CD8-positive, alpha-beta memory T cell (primary cell): ENCODE measurements around the gene MSANTD2. TPM values are rescaled to one million over a fixed set of nuclear protein-coding genes. Genes with fewer than 3 reads are reported as not detected.
A peak's percentile ranks its signal among the peaks of the same experiment; 100 is the strongest.

Source experiments
- CTCF ChIA-PET: fragments of 350-600 bp; sonication (Branson Sonifier 250); formaldehyde crosslinking; loops from one replicate; lab custom pipeline; 2021; ENCODE audit warnings: antibody characterized with exemption; lab: Charles Lee
- POLR2A ChIA-PET: fragments of 350-600 bp; sonication (Branson Sonifier 250); formaldehyde crosslinking; loops from one replicate; lab custom pipeline; 2021; ENCODE audit warnings: antibody characterized with exemption; lab: Charles Lee
- DNase-seq, 5 donors: peaks; one replicate each; pipeline versions ENCODE4 v3.0.0 to v3.0.0-alpha.2; 2020 to 2022; ENCODE audit warnings: mixed read lengths in 1 of 5
- H3K27ac ChIP-seq: one replicate; pipeline ENCODE4 v1.7.0; 2013; ENCODE audit warnings: low read depth, mild to moderate bottlenecking, low read length, moderate library complexity
- H3K27me3 ChIP-seq: 2 replicates; pipeline ENCODE4 v1.7.0; 2013; ENCODE audit warnings: low read length, mild to moderate bottlenecking; ENCODE audit not compliant: insufficient read depth, poor library complexity, severe bottlenecking
- H3K36me3 ChIP-seq: 2 replicates; pipeline ENCODE4 v1.7.0; 2013; ENCODE audit warnings: mild to moderate bottlenecking, low read length, moderate library complexity; ENCODE audit not compliant: insufficient read depth
- H3K4me1 ChIP-seq: 2 replicates; pipeline ENCODE4 v1.7.0; 2013; ENCODE audit warnings: mild to moderate bottlenecking, low read length, moderate library complexity; ENCODE audit not compliant: insufficient read depth
- H3K4me3 ChIP-seq: 2 replicates; pipeline ENCODE4 v1.7.0; 2013; ENCODE audit warnings: mild to moderate bottlenecking, low read length
- H3K9me3 ChIP-seq: 2 replicates; pipeline ENCODE4 v1.7.0; 2013; ENCODE audit warnings: mild to moderate bottlenecking, low read length
- H3K27ac Mint-ChIP-seq, 8 donors: one replicate each; pipeline ENCODE4 v1.8.0; 2020 to 2021; ENCODE audit warnings: mixed read lengths in 8 of 8, mild to moderate bottlenecking in 6 of 8, inconsistent platforms in 3 of 8, moderate library complexity in 3 of 8
- H3K27me3 Mint-ChIP-seq, 2 donors: one replicate each; pipeline ENCODE4 v1.8.0; 2020 to 2021; ENCODE audit warnings: mixed read lengths in 2 of 2, mild to moderate bottlenecking in 1 of 2, moderate library complexity in 1 of 2
- H3K36me3 Mint-ChIP-seq, 3 donors: one replicate each; pipeline ENCODE4 v1.8.0; 2020 to 2021; ENCODE audit warnings: mixed read lengths in 3 of 3, inconsistent platforms in 1 of 3, mild to moderate bottlenecking in 1 of 3
- H3K4me1 Mint-ChIP-seq, 3 donors: one replicate each; pipeline ENCODE4 v1.8.0; 2020 to 2021; ENCODE audit warnings: mixed read lengths in 3 of 3, inconsistent platforms in 1 of 3, mild to moderate bottlenecking in 1 of 3
- H3K4me3 Mint-ChIP-seq, 7 donors: one replicate each; pipeline ENCODE4 v1.8.0; 2020 to 2021; ENCODE audit warnings: mixed read lengths in 7 of 7, mild to moderate bottlenecking in 6 of 7, moderate library complexity in 4 of 7, inconsistent platforms in 2 of 7
- H3K9me3 Mint-ChIP-seq, 5 donors: one replicate each; pipeline ENCODE4 v1.8.0; 2020 to 2022; ENCODE audit warnings: mixed read lengths in 5 of 5, mild to moderate bottlenecking in 3 of 5, moderate library complexity in 2 of 5, inconsistent platforms in 1 of 5
- polyA plus RNA-seq: library from polyadenylated mRNA; unstranded; fragments of 300-500 nt; fragmentation: Illumina TruSeq; gene quantifications from one replicate; pipeline ENCODE4 v1.2.3, GENCODE V29; 2021
- total RNA-seq, 2 experiments: library from RNA; stranded (reverse); gene quantifications; one replicate each; pipeline ENCODE4 v1.2.3, GENCODE V29; 2021

MSANTD2 gene
- total and polyA plus RNA-seq, 3 experiments from 2014 or later: 4.4 to 13.2 (median 12.3) TPM

- Histone ChIP-seq H3K9me3 (no peaks in the 10 kb centered on the region), H3K27ac (peak overlapping the region; percentile 76), H3K4me3 (peak overlapping the region; percentile 97), H3K36me3 (no peaks in the 10 kb centered on the region), H3K27me3 (no peaks in the 10 kb centered on the region), H3K4me1 (peaks cover 11% of the 10 kb centered on the region)
- DNase-seq: peak in 1 of 5 donors; percentile 15
- peaks cover 14 to 19% of the 10 kb centered on the region in 2 donors for H3K27me3 Mint-ChIP-seq
- H3K36me3 Mint-ChIP-seq: peaks cover 0 to 6% (median 0%) of the 10 kb centered on the region in 3 donors
- H3K4me1 Mint-ChIP-seq: peaks cover 6 to 14% (median 7%) of the 10 kb centered on the region in 3 donors
- ChIA-PET POLR2A (interaction anchor here (1.0 to 1.5 kb wide), 7 partner anchors 12 to 823 kb away, joined by 4 to 23 read pairs (median 7); partner anchors contain the start of genes EI24, MSANTD2, SIAE and SPA17), CTCF (interaction anchor here (0.5 to 6.2 kb wide), 26 partner anchors 9 to 123 kb away, joined by 3 to 73 read pairs (median 4); partner anchors contain the start of genes ESAM, MSANTD2, SIAE and SPA17)
- peak overlapping the region; percentile 46 to 93 (median 90) for H3K27ac Mint-ChIP-seq
- H3K4me3 Mint-ChIP-seq: peak overlapping the region; percentile 90 to 97 (median 95)
- no peaks in the 10 kb centered on the region for H3K9me3 Mint-ChIP-seq
Measured at GRCh38 chr11:124745835-124746620, 54.2 kb downstream of the MSANTD2 start.

- Histone ChIP-seq H3K9me3 (no peaks in the 10 kb centered on the region), H3K27ac (no peak overlapping the region), H3K36me3 (no peaks in the 10 kb centered on the region), H3K4me3 (no peak overlapping the region), H3K27me3 (no peaks in the 10 kb centered on the region), H3K4me1 (peaks cover 18% of the 10 kb centered on the region)
- no peak for DNase-seq
- peak overlapping the region in 2 of 8 donors; percentile 34 to 78 for H3K27ac Mint-ChIP-seq
- peaks cover 16 to 20% of the 10 kb centered on the region in 2 donors for H3K27me3 Mint-ChIP-seq
- ChIA-PET CTCF (interaction anchor here (1.0 to 6.2 kb wide), 8 partner anchors 13 to 102 kb away, joined by 3 to 73 read pairs (median 11); partner anchors contain the start of genes ESAM and MSANTD2), POLR2A (interaction anchor here (1.3 kb wide), 1 partner anchor 824 kb away, joined by 4 read pairs; the partner anchor contains the start of gene EI24)
- peaks cover 12 to 20% (median 13%) of the 10 kb centered on the region in 3 donors for H3K4me1 Mint-ChIP-seq
- peak overlapping the region; percentile 62 to 97 (median 75) for H3K4me3 Mint-ChIP-seq
- H3K9me3 Mint-ChIP-seq: no peaks in the 10 kb centered on the region
- peaks cover 0 to 6% (median 0%) of the 10 kb centered on the region in 3 donors for H3K36me3 Mint-ChIP-seq
Measured at GRCh38 chr11:124745270-124745834, 54.9 kb downstream of the MSANTD2 start.

- peak overlapping the region in 2 of 7 donors; percentile 7 to 82 for H3K4me3 Mint-ChIP-seq
- H3K4me1 Mint-ChIP-seq: peaks cover 24 to 34% (median 24%) of the 10 kb centered on the region in 3 donors
- H3K9me3 Mint-ChIP-seq: no peaks in the 10 kb centered on the region
- Histone ChIP-seq H3K27me3 (no peaks in the 10 kb centered on the region), H3K4me3 (no peak overlapping the region), H3K9me3 (no peaks in the 10 kb centered on the region), H3K27ac (no peak overlapping the region), H3K4me1 (peaks cover 26% of the 10 kb centered on the region), H3K36me3 (no peaks in the 10 kb centered on the region)
- no peak for DNase-seq
- H3K36me3 Mint-ChIP-seq: peaks cover 0 to 6% (median 0%) of the 10 kb centered on the region in 3 donors
- ChIA-PET CTCF (interaction anchor here (1.4 to 5.3 kb wide), 3 partner anchors 12 to 57 kb away, joined by 3 to 30 read pairs (median 3); partner anchors contain the start of genes ESAM and MSANTD2), POLR2A (no interaction called here)
- peaks cover 19 to 28% of the 10 kb centered on the region in 2 donors for H3K27me3 Mint-ChIP-seq
- no peak overlapping the region for H3K27ac Mint-ChIP-seq
Measured at GRCh38 chr11:124743050-124743449, 57.2 kb downstream of the MSANTD2 start.

- peaks cover 26% of the 10 kb centered on the region for H3K4me1 ChIP-seq
- H3K9me3 Mint-ChIP-seq: no peaks in the 10 kb centered on the region
- ChIA-PET POLR2A (no interaction called here), CTCF (interaction anchor here (1.2 to 5.3 kb wide), 4 partner anchors 12 to 88 kb away, joined by 3 to 30 read pairs (median 3); partner anchors contain the start of genes ESAM and MSANTD2)
- H3K27me3 Mint-ChIP-seq: peaks cover 19 to 28% of the 10 kb centered on the region in 2 donors
- H3K4me3 ChIP-seq: no peak overlapping the region
- peaks cover 24 to 34% (median 24%) of the 10 kb centered on the region in 3 donors for H3K4me1 Mint-ChIP-seq
- H3K36me3 ChIP-seq: no peaks in the 10 kb centered on the region
- no peak overlapping the region for H3K27ac ChIP-seq
- H3K27ac Mint-ChIP-seq: no peak overlapping the region
- H3K9me3 ChIP-seq: no peaks in the 10 kb centered on the region
- DNase-seq: no peak
- H3K27me3 ChIP-seq: no peaks in the 10 kb centered on the region
- peaks cover 0 to 6% (median 0%) of the 10 kb centered on the region in 3 donors for H3K36me3 Mint-ChIP-seq
- H3K4me3 Mint-ChIP-seq: no peak overlapping the region
Measured at GRCh38 chr11:124742555-124742954, 57.7 kb downstream of the MSANTD2 start.

- H3K4me1 ChIP-seq: peaks cover 17% of the 10 kb centered on the region
- POLR2A ChIA-PET: interaction anchor here (1.0 kb wide), 1 partner anchor 23 kb away, joined by 4 read pairs; no protein-coding TSS in a partner anchor
- peak overlapping the region; percentile 79 for H3K4me3 ChIP-seq
- Mint-ChIP-seq H3K27me3 (peaks cover 19 to 28% of the 10 kb centered on the region in 2 donors), H3K4me3 (peak overlapping the region; percentile 80 to 94 (median 84)), H3K4me1 (peaks cover 19 to 24% (median 20%) of the 10 kb centered on the region in 3 donors), H3K9me3 (no peaks in the 10 kb centered on the region), H3K27ac (peak overlapping the region in 4 of 8 donors; percentile 38 to 57 (median 46)), H3K36me3 (no peaks in the 10 kb centered on the region)
- H3K36me3 ChIP-seq: no peaks in the 10 kb centered on the region
- H3K9me3 ChIP-seq: no peaks in the 10 kb centered on the region
- H3K27ac ChIP-seq: no peak overlapping the region
- peak; percentile 32 to 68 (median 40) for DNase-seq
- no peaks in the 10 kb centered on the region for H3K27me3 ChIP-seq
- CTCF ChIA-PET: interaction anchor here (1.0 to 5.3 kb wide), 4 partner anchors 12 to 24 kb away, joined by 3 to 30 read pairs (median 4); partner anchors contain the start of genes ESAM and VSIG2
Measured at GRCh38 chr11:124740277-124740882, 59.8 kb downstream of the MSANTD2 start.

GRCh38 chr11:124739479-124740276, 60.5 kb downstream of the MSANTD2 start, which contains the start of gene NRGN:
NRGN (plus strand) TSS chr11:124739942; CDS start chr11:124740085, 143 bp downstream.
- H3K27ac Mint-ChIP-seq: peak within 1 kb of the TSS in 4 of 8 donors; percentile 38 to 95 (median 46)

More at GRCh38 chr11:124739479-124740276, 60.5 kb downstream of the MSANTD2 start, which contains the start of gene NRGN:
- peak within 1 kb of the TSS; percentile 80 to 94 (median 84) for H3K4me3 Mint-ChIP-seq
- H3K4me1 ChIP-seq: peaks cover 17% of the 10 kb centered on the region
- no peaks in the 10 kb centered on the region for H3K9me3 Mint-ChIP-seq
- H3K36me3 ChIP-seq: no peaks in the 10 kb centered on the region
- peak within 1 kb of the TSS; percentile 79 for H3K4me3 ChIP-seq
- no peaks in the 10 kb centered on the region for H3K9me3 ChIP-seq
- no peak within 1 kb of the TSS for H3K27ac ChIP-seq
- POLR2A ChIA-PET: no interaction called here
- CTCF ChIA-PET: interaction anchor here (1.0 to 5.3 kb wide), 4 partner anchors 12 to 24 kb away, joined by 3 to 30 read pairs (median 4); partner anchors contain the start of genes ESAM and VSIG2
- peak; percentile 71 to 85 (median 78) for DNase-seq
- no peaks in the 10 kb centered on the region for H3K36me3 Mint-ChIP-seq
- peaks cover 19 to 28% of the 10 kb centered on the region in 2 donors for H3K27me3 Mint-ChIP-seq
- no peaks in the 10 kb centered on the region for H3K27me3 ChIP-seq
- peaks cover 17 to 20% (median 19%) of the 10 kb centered on the region in 3 donors for H3K4me1 Mint-ChIP-seq
